GM12878 (cell line): ENCODE data around the gene CGN. TPM values are rescaled to one million over a fixed set of nuclear protein-coding genes. Genes with fewer than 3 reads are reported as not detected.

Experiments
- ATAC-seq: fragments of 200-7000 bp; cut with Tn5 transposase; 3 replicates; pipeline ENCODE4 v1.9.1; 2020; ENCODE audit warnings: mild to moderate bottlenecking, moderate library complexity
- BruUV-seq: library from RNA; stranded (reverse); fragments of 400-500 nt; replicated peaks from 2 replicates; lab custom pipeline; 2021; lab: Mats Ljungman, UMichigan
- CTCF ChIA-PET: fragments of 300-600 bp; sonication (Branson Sonifier 250); formaldehyde crosslinking; extraction: SDS; loops from one replicate; lab custom pipeline; 2021; ENCODE audit warnings: inconsistent platforms; lab: Yijun Ruan, JAX
- POLR2A ChIA-PET: fragments of 350-600 bp; formaldehyde crosslinking; extraction: SDS; loops from one replicate; lab custom pipeline; 2021; ENCODE audit warnings: inconsistent platforms; lab: Charles Lee
- RAD21 ChIA-PET: fragments of 300-600 bp; sonication (Branson Sonifier 250); formaldehyde crosslinking; loops from one replicate; lab custom pipeline; 2023; ENCODE audit warnings: antibody characterized with exemption; ENCODE audit not compliant: unreplicated experiment; lab: Charles Lee
- SMC1A ChIA-PET: fragments of 300-600 bp; sonication (Branson Sonifier 250); formaldehyde crosslinking; loops from one replicate; lab custom pipeline; 2023; ENCODE audit not compliant: unreplicated experiment, uncharacterized antibody; lab: Charles Lee
- DNase-seq: peaks from one replicate; pipeline ENCODE4 v3.0.0-alpha.2; 2011; ENCODE audit warnings: low read depth, low spot score
- FAIRE-seq: peaks from 3 replicates; lab custom pipeline; 2011; peaks lifted over from hg19 to GRCh38; lab: Jason Lieb, UNC
- H2AFZ ChIP-seq: 2 replicates; pipeline ENCODE4 v1.6.0; 2011; ENCODE audit warnings: low read depth, low read length, control low read depth; ENCODE audit not compliant: control insufficient read depth
- H3K27ac ChIP-seq: 2 replicates; pipeline ENCODE4 v1.5.1; 2011; ENCODE audit warnings: control low read depth; ENCODE audit not compliant: control insufficient read depth, insufficient read depth
- H3K27me3 ChIP-seq, 2 experiments: replicated peaks in 1 of 2; 2 replicates each; pipeline versions ENCODE4 v1.6.0 to v1.6.1; 2011; ENCODE audit warnings: low read length in 1 of 2; ENCODE audit not compliant: control insufficient read depth in 2 of 2, insufficient read depth in 2 of 2
- H3K36me3 ChIP-seq, 2 experiments: 2 replicates each; pipeline ENCODE4 v1.5.1; 2011; ENCODE audit warnings: low read length in 1 of 2; ENCODE audit not compliant: control insufficient read depth in 2 of 2, insufficient read depth in 2 of 2
- H3K4me1 ChIP-seq: 2 replicates; pipeline ENCODE4 v1.6.1; 2011; ENCODE audit warnings: mild to moderate bottlenecking, low read length, moderate library complexity, mixed read lengths; ENCODE audit not compliant: control insufficient read depth, insufficient read depth
- H3K4me2 ChIP-seq: 2 replicates; pipeline ENCODE4 v1.6.0; 2011; ENCODE audit warnings: control low read depth; ENCODE audit not compliant: control insufficient read depth, insufficient read depth
- H3K4me3 ChIP-seq: fragments of 200-600 bp; sonication (generic); 2 replicates; pipeline ENCODE4 v1.5.1; 2016
- H3K79me2 ChIP-seq: 2 replicates; pipeline ENCODE4 v1.6.0; 2011; ENCODE audit warnings: low read length; ENCODE audit not compliant: control insufficient read depth, insufficient read depth
- H3K9ac ChIP-seq: 2 replicates; pipeline ENCODE4 v1.8.0; 2011; ENCODE audit warnings: low read length, control low read depth, mixed read lengths; ENCODE audit not compliant: control insufficient read depth, insufficient read depth
- H3K9me3 ChIP-seq: replicated peaks from 3 replicates; pipeline ENCODE4 v1.5.1; 2011; ENCODE audit warnings: mild to moderate bottlenecking, low read length; ENCODE audit not compliant: control insufficient read depth, insufficient read depth
- H4K20me1 ChIP-seq: 2 replicates; pipeline ENCODE4 v1.6.0; 2011; ENCODE audit not compliant: control insufficient read depth, insufficient read depth
- ASH2L ChIP-seq: fragments of 300-600, 200-600 bp; sonication (generic); IDR thresholded peaks from 2 replicates; pipeline ENCODE4 v1.6.1; 2017; ENCODE audit warnings: low read depth, mild to moderate bottlenecking, borderline replicate concordance
- BHLHE40 ChIP-seq, 2 experiments: fragments of 450-650 bp in 1 of 2; IDR thresholded peaks; 2 replicates each; pipeline ENCODE4 v1.6.1; 2011 to 2017; ENCODE audit warnings: low read depth in 2 of 2, borderline replicate concordance in 1 of 2, improper control_type of control experiment in 1 of 2, low read length in 1 of 2, mild to moderate bottlenecking in 1 of 2
- CBX3 ChIP-seq: fragments of 200-600 bp; sonication (generic); IDR thresholded peaks from 2 replicates; pipeline ENCODE4 v1.6.1; 2016; ENCODE audit warnings: low read depth, borderline replicate concordance
- CHD4 ChIP-seq: fragments of 200-600 bp; sonication (generic); IDR thresholded peaks from 2 replicates; pipeline ENCODE4 v1.6.1; 2016; ENCODE audit warnings: mild to moderate bottlenecking
- HDAC6 ChIP-seq: fragments of 200-600 bp; sonication (generic); IDR thresholded peaks from one replicate; pipeline ENCODE4 v1.8.0; 2017; ENCODE audit warnings: antibody characterized with exemption; ENCODE audit not compliant: unreplicated experiment
- MXI1 ChIP-seq: fragments of 150-350 bp; IDR thresholded peaks from 2 replicates; pipeline ENCODE4 v1.6.1; 2011; ENCODE audit warnings: low read depth, mild to moderate bottlenecking, inconsistent platforms, low read length, improper control_type of control experiment
- NRF1 ChIP-seq: conservative IDR thresholded peaks from 2 replicates; pipeline ENCODE4 v1.6.1; 2011; ENCODE audit warnings: mild to moderate bottlenecking, low read depth, low read length, improper control_type of control experiment
- RAD51 ChIP-seq: fragments of 450-650 bp; IDR thresholded peaks from 2 replicates; pipeline ENCODE4 v1.6.1; 2016; ENCODE audit warnings: moderate library complexity, mild to moderate bottlenecking, inconsistent platforms
- RBBP5 ChIP-seq: fragments of 200-600 bp; sonication (generic); conservative IDR thresholded peaks from 2 replicates; pipeline ENCODE4 v1.6.1; 2016
- SUPT20H ChIP-seq: IDR thresholded peaks from 2 replicates; pipeline ENCODE4 v1.6.1; 2011; ENCODE audit warnings: low read depth, mild to moderate bottlenecking, low read length, moderate library complexity, borderline replicate concordance; ENCODE audit not compliant: control insufficient read depth
- ZNF24 ChIP-seq: fragments of 450-650 bp; IDR thresholded peaks from 2 replicates; pipeline ENCODE4 v1.6.1; 2017; ENCODE audit warnings: antibody characterized with exemption, mild to moderate bottlenecking
- WGBS: methylation state at CpG from one replicate; pipeline ENCODE4 v1.1.6; 2016; ENCODE audit warnings: low lambda C conversion rate; ENCODE audit not compliant: insufficient replicate concordance, insufficient coverage; ENCODE audit errors: missing lambda C conversion rate; 5-methylcytosine and 5-hydroxymethylcytosine counted together
- in situ Hi-C: fragments of 300-500 bp; cut with MboI; formaldehyde crosslinking; loops from 9 replicates; pipeline ENCODE4 v1.14.3; 2018; ENCODE audit warnings: mixed read lengths
- intact Hi-C: fragments of 100-400 bp; cut with micrococcal nuclease; formaldehyde crosslinking; loops from one replicate; pipeline ENCODE4 v1.14.2; 2022; ENCODE audit not compliant: unreplicated experiment
- polyA plus RNA-seq, 11 experiments: library from polyadenylated mRNA; depleted of rRNA in 4 of 11; unstranded in 6 of 11; stranded (reverse) in 5 of 11; fragments of >200 nt; fragmentation: Nextera tagmentation in 4 of 11; fragmentation: Illumina TruSeq in 1 of 11; extraction: Ambion mirVana in 4 of 11; extraction: Trizol in 1 of 11; gene quantifications; 1 replicate in 1 of 11; 2 replicates in 10 of 11; pipeline versions ENCODE4 v1.2.1 to v1.2.3, GENCODE V29; 2011 to 2016; ENCODE audit warnings: inconsistent platforms in 2 of 11, missing spikeins in 2 of 11, low read depth in 1 of 11
- total RNA-seq, 4 experiments: library from RNA; depleted of rRNA in 3 of 4; stranded (reverse); fragments of >200 nt in 3 of 4; fragmentation: Illumina TruSeq in 1 of 4; extraction: Trizol in 1 of 4; gene quantifications; 2 replicates each; pipeline versions ENCODE4 v1.2.1 to v1.2.3, GENCODE V29; 2013 to 2021
- TF ChIP-seq, protein P1 (sequence below): IDR thresholded peaks from 2 replicates; pipeline ENCODE4 v1.6.1; 2012; ENCODE audit warnings: low read depth, low read length, improper control_type of control experiment
- TF ChIP-seq, protein P2 (sequence below): IDR thresholded peaks from 2 replicates; pipeline ENCODE4 v1.6.1; 2011; ENCODE audit warnings: borderline replicate concordance, low read depth, mild to moderate bottlenecking, moderate library complexity, low read length; ENCODE audit not compliant: insufficient read depth, poor library complexity, severe bottlenecking
- TF ChIP-seq, protein P3 (sequence below): fragments of 450-650 bp; IDR thresholded peaks from 2 replicates; pipeline ENCODE4 v1.6.1; 2014; ENCODE audit warnings: mild to moderate bottlenecking

The CGN gene
- total and polyA plus RNA-seq, 10 of the 15 experiments (the other 5 are each of a cell fraction or from before 2014, with no cell fraction given): 0.11 to 6.5 (median 3.4) TPM

DNA sequence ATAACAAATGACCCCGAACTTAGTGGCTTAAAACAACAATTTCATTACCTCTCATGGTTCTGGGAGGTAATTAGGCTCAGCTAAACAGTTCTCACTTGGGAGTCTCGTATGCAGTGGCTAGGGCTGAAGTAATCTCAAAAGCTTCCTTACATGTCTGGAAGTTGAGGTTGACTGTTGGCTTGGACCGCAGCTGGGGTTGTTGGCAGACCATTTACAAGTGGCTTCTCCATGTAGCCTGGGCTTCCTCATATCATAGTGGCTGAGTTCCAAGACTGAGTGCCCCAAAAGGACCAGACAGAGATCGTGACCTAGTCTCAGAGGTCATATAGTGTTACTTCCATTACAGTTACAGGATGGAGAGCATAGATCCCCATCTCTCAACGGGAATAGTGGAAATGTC lies 49.5 kb upstream of the CGN start (continued):
- no peak for TF ChIP-seq NRF1
- no peak for TF ChIP-seq BHLHE40 (IDR thresholded peaks at IDR 0.05; ENCODE audit: borderline replicate concordance in 1 of 2, low read depth in 2 of 2, low read length in 1 of 2)
- no peak for TF ChIP-seq RBBP5
- no peak for TF ChIP-seq HDAC6
- no peak for TF ChIP-seq SUPT20H
- TF ChIP-seq, protein P1, sequence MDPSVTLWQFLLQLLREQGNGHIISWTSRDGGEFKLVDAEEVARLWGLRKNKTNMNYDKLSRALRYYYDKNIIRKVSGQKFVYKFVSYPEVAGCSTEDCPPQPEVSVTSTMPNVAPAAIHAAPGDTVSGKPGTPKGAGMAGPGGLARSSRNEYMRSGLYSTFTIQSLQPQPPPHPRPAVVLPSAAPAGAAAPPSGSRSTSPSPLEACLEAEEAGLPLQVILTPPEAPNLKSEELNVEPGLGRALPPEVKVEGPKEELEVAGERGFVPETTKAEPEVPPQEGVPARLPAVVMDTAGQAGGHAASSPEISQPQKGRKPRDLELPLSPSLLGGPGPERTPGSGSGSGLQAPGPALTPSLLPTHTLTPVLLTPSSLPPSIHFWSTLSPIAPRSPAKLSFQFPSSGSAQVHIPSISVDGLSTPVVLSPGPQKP: no peak
- TF ChIP-seq ASH2L: no peak
- TF ChIP-seq, protein P2, sequence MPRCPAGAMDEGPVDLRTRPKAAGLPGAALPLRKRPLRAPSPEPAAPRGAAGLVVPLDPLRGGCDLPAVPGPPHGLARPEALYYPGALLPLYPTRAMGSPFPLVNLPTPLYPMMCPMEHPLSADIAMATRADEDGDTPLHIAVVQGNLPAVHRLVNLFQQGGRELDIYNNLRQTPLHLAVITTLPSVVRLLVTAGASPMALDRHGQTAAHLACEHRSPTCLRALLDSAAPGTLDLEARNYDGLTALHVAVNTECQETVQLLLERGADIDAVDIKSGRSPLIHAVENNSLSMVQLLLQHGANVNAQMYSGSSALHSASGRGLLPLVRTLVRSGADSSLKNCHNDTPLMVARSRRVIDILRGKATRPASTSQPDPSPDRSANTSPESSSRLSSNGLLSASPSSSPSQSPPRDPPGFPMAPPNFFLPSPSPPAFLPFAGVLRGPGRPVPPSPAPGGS: no peak
- no peak for TF ChIP-seq ZNF24

DNA sequence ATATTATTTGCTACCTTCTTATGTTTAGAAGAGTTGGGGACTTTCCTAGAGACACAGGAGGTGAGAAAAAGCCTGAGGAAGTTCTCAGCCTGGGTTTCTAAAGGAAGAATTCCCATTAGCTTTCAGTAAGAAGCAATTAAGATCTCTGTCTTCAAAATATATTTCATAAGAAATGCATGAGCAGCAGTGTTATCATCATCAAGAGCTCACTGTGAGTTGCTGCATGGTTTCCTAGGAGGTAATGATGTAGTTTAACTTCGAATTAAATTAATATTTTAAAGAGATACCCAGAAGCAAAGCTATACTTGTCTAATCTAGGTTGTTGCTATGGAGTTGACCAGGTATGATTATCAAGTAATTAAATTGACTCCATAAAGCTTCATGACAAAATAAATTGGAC lies 46.2 kb upstream of the CGN start:
- no TSS peak for BruUV-seq
- SMC1A ChIA-PET: interaction anchor here (0.6 to 2.5 kb wide), 8 partner anchors 8 to 375 kb away, joined by 3 to 11 read pairs (median 4); partner anchors contain the start of gene C2CD4D
- in situ Hi-C loops (no loop called here), intact Hi-C loops (no loop called here)
- Histone ChIP-seq H3K9me3 (no peaks in the 10 kb centered on the region), H3K9ac (no peak overlapping the region), H3K4me3 (no peak overlapping the region), H3K27me3 (no peaks in the 10 kb centered on the region), H3K4me1 (peaks cover 1% of the 10 kb centered on the region), H3K79me2 (no peaks in the 10 kb centered on the region), H3K27ac (no peak overlapping the region), H2AFZ (no peak overlapping the region; the same call in 1 of the 2 replicates), H3K4me2 (no peak overlapping the region), H4K20me1 (no peaks in the 10 kb centered on the region), H3K36me3 (no peaks in the 10 kb centered on the region)
- POLR2A ChIA-PET: interaction anchor here (0.6 to 2.1 kb wide), 7 partner anchors 9 to 522 kb away, joined by 3 to 10 read pairs (median 4); no protein-coding TSS in a partner anchor
- RAD21 ChIA-PET: interaction anchor here (1.1 to 1.8 kb wide), 2 partner anchors 9 to 12 kb away, joined by 3 to 7 read pairs; no protein-coding TSS in a partner anchor
- ATAC-seq (no peak), DNase-seq (no peak), FAIRE-seq (no peak)
- 3% methylated on average over 1 of the region's 1 CpG for WGBS
- CTCF ChIA-PET: interaction anchor here (0.6 to 2.2 kb wide), 10 partner anchors 8 to 415 kb away, joined by 3 to 11 read pairs (median 4); no protein-coding TSS in a partner anchor
- TF ChIP-seq CHD4: no peak
- no peak for TF ChIP-seq MXI1
- TF ChIP-seq, protein P3, sequence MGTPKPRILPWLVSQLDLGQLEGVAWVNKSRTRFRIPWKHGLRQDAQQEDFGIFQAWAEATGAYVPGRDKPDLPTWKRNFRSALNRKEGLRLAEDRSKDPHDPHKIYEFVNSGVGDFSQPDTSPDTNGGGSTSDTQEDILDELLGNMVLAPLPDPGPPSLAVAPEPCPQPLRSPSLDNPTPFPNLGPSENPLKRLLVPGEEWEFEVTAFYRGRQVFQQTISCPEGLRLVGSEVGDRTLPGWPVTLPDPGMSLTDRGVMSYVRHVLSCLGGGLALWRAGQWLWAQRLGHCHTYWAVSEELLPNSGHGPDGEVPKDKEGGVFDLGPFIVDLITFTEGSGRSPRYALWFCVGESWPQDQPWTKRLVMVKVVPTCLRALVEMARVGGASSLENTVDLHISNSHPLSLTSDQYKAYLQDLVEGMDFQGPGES: no peak
- TF ChIP-seq CBX3: no peak
- no peak for TF ChIP-seq RAD51
- no peak for TF ChIP-seq ZNF24
